ENCODE measurements around the gene TAAR8.
A peak's percentile ranks its signal among the peaks of the same experiment; 100 is the strongest.
"Not testable (repeated sequence)": the region's sequence is repeated elsewhere in the genome, so short reads cannot be mapped to it uniquely, and the experiment has no call there.

The TAAR8 gene

GRCh38 chr6:132548746-132549463, 3.6 kb upstream of the TAAR8 start:
- DNase-seq = no peak

GRCh38 chr6:132551214-132551613, 1.3 kb upstream of the TAAR8 start:
- DNase-seq = no peak

- DNase-seq = not testable (repeated sequence)
These were observed 7.6 kb downstream of the TAAR8 start for GRCh38 chr6:132560087-132560486.

- DNase-seq = no peak
These were observed 13.9 kb downstream of the TAAR8 start for GRCh38 chr6:132566404-132566803.

- no peak for DNase-seq
These were observed 15.1 kb downstream of the TAAR8 start for GRCh38 chr6:132567566-132567965.

- no peak for DNase-seq
These were observed 16.1 kb downstream of the TAAR8 start for GRCh38 chr6:132568611-132569010.

GRCh38 chr6:132569170-132569569, 16.7 kb downstream of the TAAR8 start:
- DNase-seq = no peak

GRCh38 chr6:132570221-132570777, 17.8 kb downstream of the TAAR8 start, which contains the start of gene TAAR6:
Gene TAAR6, plus strand, starts transcription at chr6:132570322. Its CDS starts 0 bp downstream, at chr6:132570322.
- DNase-seq = no peak

GRCh38 chr6:132571774-132572173, 19.3 kb downstream of the TAAR8 start:
- peak; percentile 88 for DNase-seq

- DNase-seq = no peak
These were observed 32.2 kb downstream of the TAAR8 start for GRCh38 chr6:132584698-132585097.

- peak; percentile 77 for DNase-seq
These were observed 35.0 kb downstream of the TAAR8 start for GRCh38 chr6:132587424-132587823.

GRCh38 chr6:132589454-132589853, 37.0 kb downstream of the TAAR8 start, which contains the start of gene TAAR5:
Gene TAAR5, minus strand, starts transcription at chr6:132589741. Its CDS starts 55 bp downstream, at chr6:132589686.
- DNase-seq = no peak

GRCh38 chr6:132590362-132590761, 37.9 kb downstream of the TAAR8 start:
- no peak for DNase-seq

GRCh38 chr6:132592855-132593254, 40.4 kb downstream of the TAAR8 start:
- peak; percentile 57 for DNase-seq

- no peak for DNase-seq
These were observed 43.7 kb downstream of the TAAR8 start for GRCh38 chr6:132596201-132596600.

GRCh38 chr6:132598473-132598872, 46.0 kb downstream of the TAAR8 start:
- peak; percentile 21 for DNase-seq

GRCh38 chr6:132600900-132601299, 48.4 kb downstream of the TAAR8 start:
- not testable (repeated sequence) for DNase-seq

Measured in inflammatory macrophage treated with lipopolysaccharide for 4 hours (primary cell).